ENCODE results near the gene SOAT2.

Gene SOAT2

GRCh38 chr12:53065975-53066931, 37.0 kb upstream of the SOAT2 start:
- peak; percentile 48 to 62 for DNase-seq

GRCh38 chr12:53067074-53067992, 36.0 kb upstream of the SOAT2 start:
- no peak for DNase-seq

GRCh38 chr12:53067993-53068770, 35.1 kb upstream of the SOAT2 start:
- no peak for DNase-seq

- no peak for DNase-seq
These were observed 34.3 kb upstream of the SOAT2 start for GRCh38 chr12:53068811-53069585.

- no peak for DNase-seq
These were observed 33.5 kb upstream of the SOAT2 start for GRCh38 chr12:53069621-53070410.

GRCh38 chr12:53070877-53071492, 32.3 kb upstream of the SOAT2 start:
- no peak for DNase-seq

GRCh38 chr12:53071591-53072551, 31.4 kb upstream of the SOAT2 start:
- DNase-seq = no peak

GRCh38 chr12:53073881-53074280, 29.4 kb upstream of the SOAT2 start:
- DNase-seq = no peak

- DNase-seq = no peak
These were observed 28.8 kb upstream of the SOAT2 start for GRCh38 chr12:53074283-53074998.

GRCh38 chr12:53074999-53075370, 28.3 kb upstream of the SOAT2 start:
- no peak for DNase-seq

GRCh38 chr12:53076461-53076860, 26.8 kb upstream of the SOAT2 start:
- no peak for DNase-seq

GRCh38 chr12:53077030-53077429, 26.3 kb upstream of the SOAT2 start:
- DNase-seq = no peak

- no peak for DNase-seq
These were observed 24.7 kb upstream of the SOAT2 start for GRCh38 chr12:53078425-53079225.

- peak; percentile 96 for DNase-seq
These were observed 23.8 kb upstream of the SOAT2 start, which contains the start of gene SPRYD3 for GRCh38 chr12:53079226-53080117. Gene SPRYD3 (minus strand): TSS chr12:53079390. CDS start chr12:53079333, 57 bp downstream.

- no peak for DNase-seq
These were observed 20.6 kb upstream of the SOAT2 start for GRCh38 chr12:53082637-53083175.

- DNase-seq = no peak
These were observed 16.9 kb upstream of the SOAT2 start for GRCh38 chr12:53086361-53086760.

Measured in Kasumi-1 (cell line).